Measurements from ENCODE around the gene FBXO34. TPM values are rescaled to one million over a fixed set of nuclear protein-coding genes. Genes with fewer than 3 reads are reported as not detected.

Gene FBXO34
- total and polyA plus RNA-seq, 10 of the 15 experiments (the other 5 are each of a cell fraction or from before 2014, with no cell fraction given), result 5.6 to 22.8 (median 17.6) TPM

DNA sequence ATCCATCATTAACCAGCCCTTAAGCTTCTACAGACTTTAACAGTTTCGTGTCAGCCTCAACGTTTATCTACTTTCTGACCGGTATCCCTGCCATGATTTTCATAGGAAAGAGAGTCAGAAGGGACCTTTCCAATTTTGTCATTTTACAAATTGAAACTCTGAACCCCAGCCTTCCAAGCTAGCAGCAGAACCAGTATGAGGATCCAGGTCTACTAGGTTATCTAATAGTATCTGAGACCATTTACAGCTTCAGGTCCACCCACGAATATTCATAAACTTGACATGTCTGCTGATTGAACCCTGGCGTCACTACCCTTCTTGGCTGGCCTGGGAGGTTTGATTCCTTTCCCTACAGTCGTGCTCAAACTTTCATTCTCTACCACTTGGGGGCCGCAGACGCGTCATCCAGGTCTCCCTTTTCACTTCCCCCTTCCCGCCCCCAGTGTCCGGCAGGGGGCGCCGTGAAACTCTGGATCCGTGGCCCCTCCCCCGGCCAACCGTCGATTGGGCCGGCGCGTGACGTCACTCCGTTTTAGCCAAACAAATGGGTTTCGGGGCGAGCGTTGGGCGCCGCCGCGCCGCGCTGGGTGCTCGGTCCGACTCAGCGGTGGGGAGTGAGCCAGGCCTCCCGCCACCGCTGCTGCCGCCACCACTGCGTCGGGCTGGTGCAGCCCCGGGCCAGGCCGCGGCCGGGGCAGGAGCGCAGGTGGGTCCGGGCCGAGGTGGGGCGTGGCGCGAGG lies at the start of gene FBXO34 (continued):
- TF ChIP-seq, protein P1, sequence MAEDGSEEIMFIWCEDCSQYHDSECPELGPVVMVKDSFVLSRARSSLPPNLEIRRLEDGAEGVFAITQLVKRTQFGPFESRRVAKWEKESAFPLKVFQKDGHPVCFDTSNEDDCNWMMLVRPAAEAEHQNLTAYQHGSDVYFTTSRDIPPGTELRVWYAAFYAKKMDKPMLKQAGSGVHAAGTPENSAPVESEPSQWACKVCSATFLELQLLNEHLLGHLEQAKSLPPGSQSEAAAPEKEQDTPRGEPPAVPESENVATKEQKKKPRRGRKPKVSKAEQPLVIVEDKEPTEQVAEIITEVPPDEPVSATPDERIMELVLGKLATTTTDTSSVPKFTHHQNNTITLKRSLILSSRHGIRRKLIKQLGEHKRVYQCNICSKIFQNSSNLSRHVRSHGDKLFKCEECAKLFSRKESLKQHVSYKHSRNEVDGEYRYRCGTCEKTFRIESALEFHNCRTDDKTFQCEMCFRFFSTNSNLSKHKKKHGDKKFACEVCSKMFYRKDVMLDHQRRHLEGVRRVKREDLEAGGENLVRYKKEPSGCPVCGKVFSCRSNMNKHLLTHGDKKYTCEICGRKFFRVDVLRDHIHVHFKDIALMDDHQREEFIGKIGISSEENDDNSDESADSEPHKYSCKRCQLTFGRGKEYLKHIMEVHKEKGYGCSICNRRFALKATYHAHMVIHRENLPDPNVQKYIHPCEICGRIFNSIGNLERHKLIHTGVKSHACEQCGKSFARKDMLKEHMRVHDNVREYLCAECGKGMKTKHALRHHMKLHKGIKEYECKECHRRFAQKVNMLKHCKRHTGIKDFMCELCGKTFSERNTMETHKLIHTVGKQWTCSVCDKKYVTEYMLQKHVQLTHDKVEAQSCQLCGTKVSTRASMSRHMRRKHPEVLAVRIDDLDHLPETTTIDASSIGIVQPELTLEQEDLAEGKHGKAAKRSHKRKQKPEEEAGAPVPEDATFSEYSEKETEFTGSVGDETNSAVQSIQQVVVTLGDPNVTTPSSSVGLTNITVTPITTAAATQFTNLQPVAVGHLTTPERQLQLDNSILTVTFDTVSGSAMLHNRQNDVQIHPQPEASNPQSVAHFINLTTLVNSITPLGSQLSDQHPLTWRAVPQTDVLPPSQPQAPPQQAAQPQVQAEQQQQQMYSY (CRISPR knock-in tag; IDR thresholded peaks at IDR 0.05), result no peak
- TF ChIP-seq, protein P2, sequence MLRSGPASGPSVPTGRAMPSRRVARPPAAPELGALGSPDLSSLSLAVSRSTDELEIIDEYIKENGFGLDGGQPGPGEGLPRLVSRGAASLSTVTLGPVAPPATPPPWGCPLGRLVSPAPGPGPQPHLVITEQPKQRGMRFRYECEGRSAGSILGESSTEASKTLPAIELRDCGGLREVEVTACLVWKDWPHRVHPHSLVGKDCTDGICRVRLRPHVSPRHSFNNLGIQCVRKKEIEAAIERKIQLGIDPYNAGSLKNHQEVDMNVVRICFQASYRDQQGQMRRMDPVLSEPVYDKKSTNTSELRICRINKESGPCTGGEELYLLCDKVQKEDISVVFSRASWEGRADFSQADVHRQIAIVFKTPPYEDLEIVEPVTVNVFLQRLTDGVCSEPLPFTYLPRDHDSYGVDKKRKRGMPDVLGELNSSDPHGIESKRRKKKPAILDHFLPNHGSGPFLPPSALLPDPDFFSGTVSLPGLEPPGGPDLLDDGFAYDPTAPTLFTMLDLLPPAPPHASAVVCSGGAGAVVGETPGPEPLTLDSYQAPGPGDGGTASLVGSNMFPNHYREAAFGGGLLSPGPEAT (IDR thresholded peaks at IDR 0.05; ENCODE audit: low read depth), result peak; percentile 75
- TF ChIP-seq MEF2A (IDR thresholded peaks at IDR 0.05; ENCODE audit: insufficient read depth, low read depth, low read length) (peak; percentile 50; the same call in 1 of the 2 replicates), KLF5 (IDR thresholded peaks at IDR 0.05; ENCODE audit: partially characterized antibody) (peak; percentile 60), SMAD1 (IDR thresholded peaks at IDR 0.05; ENCODE audit: low read depth, partially characterized antibody) (no peak), GABPA (IDR thresholded peaks at IDR 0.05; ENCODE audit: low read depth) (no peak), PAX8 (IDR thresholded peaks at IDR 0.05) (no peak), NR2F1 (conservative IDR thresholded peaks at IDR 0.05) (peak; percentile 60), BACH1 (IDR thresholded peaks at IDR 0.05; ENCODE audit: borderline replicate concordance) (peak; percentile 90), CUX1 (IDR thresholded peaks at IDR 0.05; ENCODE audit: insufficient replicate concordance, low read depth, low read length) (no peak), TAF1 (IDR thresholded peaks at IDR 0.05; ENCODE audit: borderline replicate concordance, low read depth, low read length) (0 out of 2 replicates have a peak, but pooled peaks have one; percentile 36), POLR2AphosphoS2 (IDR thresholded peaks at IDR 0.05; ENCODE audit: low read depth, low read length) (no peak; the same call in 1 of the 2 replicates), BCL11A (IDR thresholded peaks at IDR 0.05; ENCODE audit: low read depth, low read length) (no peak), IRF4 (IDR thresholded peaks at IDR 0.05; ENCODE audit: low read depth, low read length) (0 out of 2 replicates have a peak, but pooled peaks have one; percentile 54)
- TF ChIP-seq, protein P3, sequence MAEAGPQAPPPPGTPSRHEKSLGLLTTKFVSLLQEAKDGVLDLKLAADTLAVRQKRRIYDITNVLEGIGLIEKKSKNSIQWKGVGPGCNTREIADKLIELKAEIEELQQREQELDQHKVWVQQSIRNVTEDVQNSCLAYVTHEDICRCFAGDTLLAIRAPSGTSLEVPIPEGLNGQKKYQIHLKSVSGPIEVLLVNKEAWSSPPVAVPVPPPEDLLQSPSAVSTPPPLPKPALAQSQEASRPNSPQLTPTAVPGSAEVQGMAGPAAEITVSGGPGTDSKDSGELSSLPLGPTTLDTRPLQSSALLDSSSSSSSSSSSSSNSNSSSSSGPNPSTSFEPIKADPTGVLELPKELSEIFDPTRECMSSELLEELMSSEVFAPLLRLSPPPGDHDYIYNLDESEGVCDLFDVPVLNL (IDR thresholded peaks at IDR 0.05; ENCODE audit: low read depth, low read length), result peak; percentile 23; the same call in 1 of the 2 replicates

Measured in GM12878 (cell line).